Measurements from ENCODE around the gene CACNA1H.

The CACNA1H gene

DNA sequence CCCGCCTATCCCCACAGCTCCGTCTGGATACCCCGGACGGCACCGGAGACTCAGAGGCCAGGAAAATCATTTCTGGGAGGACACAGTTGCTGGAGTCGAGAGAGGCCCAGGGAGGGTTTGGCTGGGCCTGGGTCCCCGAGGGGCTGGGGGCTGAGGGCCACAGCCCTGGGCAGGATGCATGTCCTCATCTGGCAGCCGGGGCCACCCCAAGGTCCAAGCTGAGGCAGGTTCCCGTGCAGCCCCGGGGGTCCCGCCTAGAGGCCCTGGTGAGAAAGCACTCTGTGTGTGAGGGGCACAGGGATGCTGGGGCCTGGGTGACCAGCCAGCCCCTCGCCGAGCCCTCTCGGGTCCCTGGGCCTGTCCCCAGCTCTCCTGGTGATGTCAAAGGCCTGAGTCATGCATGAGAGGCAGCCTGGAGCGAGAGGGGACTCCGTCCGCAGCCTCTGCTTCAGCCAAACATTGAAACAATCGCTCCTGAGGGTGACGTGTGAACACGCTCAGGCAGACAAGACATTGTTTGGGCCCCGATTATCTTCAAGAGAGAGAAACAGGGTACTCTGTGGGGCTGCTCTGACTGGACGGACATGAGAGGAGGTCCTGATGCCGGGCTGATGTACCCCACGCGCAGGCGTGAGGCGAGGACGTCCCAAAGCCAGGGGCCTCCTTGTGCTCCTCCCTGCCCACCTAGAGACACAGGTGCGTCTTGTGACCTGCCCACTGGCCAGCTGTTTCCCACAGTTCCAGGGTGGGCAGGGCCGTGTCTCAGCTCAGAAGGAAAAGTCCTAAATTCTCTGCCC is 31.1 kb upstream of the CACNA1H start:
- DNase-seq = no peak
- intact Hi-C loops (cut with DNase I) = no loop called here

DNA sequence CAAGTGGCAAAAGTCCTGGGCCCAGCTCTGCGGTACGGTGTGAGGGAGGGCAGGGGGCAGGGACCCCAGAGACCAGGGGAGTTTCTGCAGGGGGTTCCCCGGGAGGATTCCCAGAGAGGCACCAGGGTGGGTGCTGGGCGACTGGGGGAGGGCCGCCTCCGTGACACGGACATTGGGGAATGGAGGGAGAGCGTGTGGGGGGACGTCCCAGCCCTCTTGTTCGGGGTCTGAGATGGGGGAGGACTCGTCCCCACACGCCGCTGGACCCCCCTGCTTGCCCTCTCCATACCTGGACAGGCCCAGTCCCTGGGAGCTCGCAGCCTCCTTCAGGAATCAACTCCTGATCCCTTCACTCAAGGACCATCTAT is 30.5 kb upstream of the CACNA1H start:
- intact Hi-C loops (cut with DNase I) = no loop called here
- DNase-seq = no peak

DNA sequence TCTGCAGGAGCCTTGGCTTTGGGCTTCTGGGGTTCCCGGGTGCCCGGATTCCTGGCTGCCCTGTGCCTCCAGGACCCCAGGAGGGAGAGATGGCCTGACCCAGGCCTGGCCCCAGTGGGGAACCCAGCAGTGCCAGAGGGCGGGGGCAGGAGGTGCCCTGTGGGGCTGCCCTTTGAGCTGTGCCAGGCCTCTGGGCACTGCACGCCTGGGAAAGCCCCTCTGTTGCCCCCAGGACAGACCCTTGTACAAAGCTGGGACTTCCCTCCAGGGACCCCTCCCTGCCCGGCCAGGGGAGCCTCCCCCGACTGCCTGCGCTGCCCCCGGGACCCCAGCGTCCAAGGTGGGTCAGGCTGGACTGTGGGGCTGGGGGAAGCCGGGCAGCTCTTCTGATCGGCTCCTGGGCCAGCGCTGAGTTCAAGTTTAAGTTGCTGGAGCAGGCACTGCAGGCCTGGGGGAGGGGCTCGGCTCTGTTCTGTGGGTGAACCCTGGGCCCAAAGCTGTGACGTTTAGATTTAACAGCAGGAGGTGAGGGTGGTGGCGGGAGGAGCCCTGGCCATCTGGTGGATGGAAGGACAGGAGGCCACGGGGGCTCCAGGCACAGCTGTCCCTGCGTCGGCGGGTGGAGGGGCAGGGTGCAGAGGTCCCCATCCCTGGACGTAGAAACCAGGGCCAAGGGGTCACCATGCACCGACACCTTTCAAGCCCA is 29.2 kb upstream of the CACNA1H start:
- DNase-seq = no peak
- intact Hi-C loops (cut with DNase I) = no loop called here

DNA sequence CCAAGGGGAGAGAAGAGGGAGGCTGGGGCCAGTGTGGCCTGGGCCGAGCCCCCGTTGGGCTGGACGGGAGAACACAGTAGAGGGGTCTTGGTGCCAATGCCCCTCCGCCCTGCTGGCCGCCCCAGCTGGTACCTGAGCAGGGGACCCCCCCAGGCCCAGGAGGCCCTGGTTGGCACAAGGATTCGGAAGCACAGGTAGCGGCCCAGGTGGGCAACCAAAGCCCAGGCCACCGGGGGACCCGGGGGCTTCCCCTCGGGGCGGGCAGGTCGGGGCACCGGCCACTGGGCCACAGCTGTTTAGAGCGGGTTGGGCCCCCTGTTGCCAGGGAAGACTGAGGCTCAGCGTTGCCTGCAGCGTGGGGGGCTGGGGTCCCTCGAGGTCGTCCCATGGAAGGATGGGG is 28.6 kb upstream of the CACNA1H start:
- intact Hi-C loops (cut with DNase I) = no loop called here
- no peak for DNase-seq

DNA sequence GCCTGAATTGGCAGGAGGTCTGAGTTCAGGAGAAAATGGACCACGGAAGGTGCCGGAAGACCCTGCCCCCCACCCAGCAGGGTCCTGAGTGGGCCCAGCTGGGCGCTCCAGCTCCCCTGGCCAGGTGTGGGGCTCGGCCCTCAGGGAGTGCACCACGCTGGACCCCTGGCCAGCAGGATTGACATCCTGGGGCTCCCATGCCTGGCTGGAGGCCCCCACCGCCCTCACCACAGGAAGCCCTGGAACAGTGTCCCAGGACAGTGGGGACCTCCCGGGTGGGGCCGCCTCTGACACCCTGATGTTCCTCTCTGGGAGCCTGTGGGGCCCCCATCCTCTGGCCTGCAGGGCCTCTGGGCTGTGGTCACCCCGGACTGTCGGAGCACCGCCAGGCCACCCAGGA is 28.1 kb upstream of the CACNA1H start:
- intact Hi-C loops (cut with DNase I) = no loop called here

DNA sequence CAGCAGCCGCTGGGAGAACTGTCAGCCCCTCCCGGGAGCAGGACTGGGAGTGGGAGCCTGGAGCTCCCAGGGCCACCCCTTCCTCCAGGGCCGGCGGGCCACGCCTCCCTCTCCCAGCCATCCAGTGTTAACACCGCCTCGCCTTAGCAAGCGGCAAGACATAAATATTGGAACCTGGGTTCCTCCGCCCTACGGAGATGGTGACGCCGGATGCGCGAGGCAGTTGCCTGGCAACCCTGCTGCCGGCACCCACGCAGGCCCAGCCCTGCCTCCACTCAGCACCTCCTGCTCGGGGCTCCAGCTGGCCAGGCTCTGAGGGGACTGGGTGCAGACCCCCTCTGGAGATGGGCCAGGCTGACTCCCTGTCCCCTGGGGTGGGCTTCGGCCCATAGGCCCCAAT is 27.4 kb upstream of the CACNA1H start:
- DNase-seq = peak; percentile 58 to 94 (median 82)
- intact Hi-C loops (cut with DNase I) = no loop called here

More for the DNA sequence above, 28.1 kb upstream of the CACNA1H start:
- DNase-seq = no peak

DNA sequence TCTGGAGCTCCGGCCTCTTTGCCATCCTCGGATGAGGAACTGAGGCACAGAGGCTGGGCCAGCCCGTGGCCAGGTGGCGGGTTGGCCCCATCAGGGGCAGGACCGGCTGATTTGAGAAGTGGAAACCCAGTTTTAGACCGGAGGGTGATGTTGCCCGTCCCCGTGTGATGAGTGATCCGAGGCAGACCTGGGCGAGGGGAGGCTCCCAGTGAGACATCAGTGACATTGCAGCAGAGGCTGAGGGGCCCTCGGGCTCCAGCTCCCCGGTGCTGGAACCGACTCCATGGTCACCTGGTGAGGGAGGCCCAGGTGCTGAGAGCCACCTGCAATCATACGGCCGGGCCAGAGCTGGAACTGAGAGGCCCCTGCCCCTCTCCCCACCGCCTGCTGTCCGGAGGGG is 26.9 kb upstream of the CACNA1H start:
- intact Hi-C loops (cut with DNase I) = no loop called here
- DNase-seq = no peak

DNA sequence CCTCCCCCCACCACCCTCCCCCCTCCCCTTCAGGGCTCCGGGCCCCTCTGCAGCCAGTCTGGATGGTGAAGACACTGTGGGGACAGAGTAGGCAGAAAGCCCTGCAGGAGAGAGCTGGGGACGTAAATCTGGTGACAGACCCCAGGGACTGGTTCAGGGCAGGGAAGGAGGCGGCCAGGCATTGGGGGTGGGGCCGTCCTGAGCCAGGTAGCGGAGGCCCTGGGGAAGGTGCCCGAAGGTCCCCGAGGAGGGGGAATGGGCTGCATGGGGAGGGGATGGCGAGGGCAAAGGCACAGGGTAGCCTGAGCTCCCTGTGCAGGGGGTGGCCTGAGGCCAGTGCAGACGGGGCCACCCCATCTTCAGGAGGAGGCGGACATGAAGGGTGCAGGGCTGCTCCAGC is 26.3 kb upstream of the CACNA1H start:
- DNase-seq = no peak
- intact Hi-C loops (cut with DNase I) = no loop called here

DNA sequence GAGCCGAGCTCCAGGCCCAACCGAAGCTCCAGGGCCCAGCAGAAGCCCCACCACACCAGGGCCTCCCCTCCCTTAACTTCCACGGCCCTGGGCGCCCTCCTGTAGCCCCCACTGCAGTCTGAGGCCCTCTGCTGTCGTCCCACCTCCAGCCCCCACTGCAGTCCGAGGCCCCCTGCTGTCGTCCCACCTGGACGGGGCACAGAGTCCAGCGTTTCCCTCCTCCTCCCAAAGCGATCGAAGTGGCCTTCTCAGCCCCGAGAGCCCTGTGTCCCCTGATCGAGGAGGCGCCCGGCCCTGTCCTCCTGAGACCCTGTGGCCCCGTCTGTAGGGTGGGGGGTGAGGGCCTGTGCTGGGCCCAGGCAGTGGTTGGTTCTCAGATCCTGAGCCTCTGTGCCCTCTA is 25.8 kb upstream of the CACNA1H start:
- intact Hi-C loops (cut with DNase I) = no loop called here
- DNase-seq = no peak

DNA sequence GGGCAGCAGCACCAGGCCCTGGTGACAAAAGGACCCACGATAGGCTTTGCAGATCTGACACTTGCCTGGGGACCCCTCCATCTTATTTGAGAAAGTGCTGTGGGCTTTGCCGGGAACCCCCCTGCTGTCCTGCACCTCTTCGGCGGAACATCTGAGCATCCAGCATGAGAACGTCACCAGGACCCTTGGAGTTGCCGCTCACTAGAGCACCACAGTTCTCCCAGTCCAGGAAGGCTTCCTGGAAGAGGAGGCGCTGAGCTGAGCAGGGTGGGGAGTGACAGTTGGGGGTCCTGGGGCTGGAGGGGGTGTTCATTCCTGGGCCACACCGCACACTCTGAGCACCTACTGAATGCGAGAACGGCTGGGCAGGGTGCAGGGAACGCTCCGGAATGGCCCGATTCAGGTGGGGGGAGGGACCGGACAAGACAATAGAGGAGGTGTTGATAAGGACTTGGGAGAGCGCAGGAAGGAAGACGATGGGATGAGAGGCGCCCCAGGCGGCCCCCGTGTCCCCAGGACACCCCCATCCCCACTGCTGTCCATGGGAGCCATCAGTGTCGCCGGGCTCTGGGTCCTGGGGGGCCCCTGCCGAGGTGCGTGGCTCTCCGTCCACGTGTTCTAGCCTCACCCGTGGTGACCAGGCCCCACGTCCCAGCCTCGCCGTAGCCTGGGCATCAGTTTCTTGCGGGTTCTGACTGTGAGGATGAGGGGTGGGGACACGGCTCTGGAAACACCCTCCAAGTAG is 24.8 kb upstream of the CACNA1H start:
- intact Hi-C loops (cut with DNase I) = no loop called here
- no peak for DNase-seq

DNA sequence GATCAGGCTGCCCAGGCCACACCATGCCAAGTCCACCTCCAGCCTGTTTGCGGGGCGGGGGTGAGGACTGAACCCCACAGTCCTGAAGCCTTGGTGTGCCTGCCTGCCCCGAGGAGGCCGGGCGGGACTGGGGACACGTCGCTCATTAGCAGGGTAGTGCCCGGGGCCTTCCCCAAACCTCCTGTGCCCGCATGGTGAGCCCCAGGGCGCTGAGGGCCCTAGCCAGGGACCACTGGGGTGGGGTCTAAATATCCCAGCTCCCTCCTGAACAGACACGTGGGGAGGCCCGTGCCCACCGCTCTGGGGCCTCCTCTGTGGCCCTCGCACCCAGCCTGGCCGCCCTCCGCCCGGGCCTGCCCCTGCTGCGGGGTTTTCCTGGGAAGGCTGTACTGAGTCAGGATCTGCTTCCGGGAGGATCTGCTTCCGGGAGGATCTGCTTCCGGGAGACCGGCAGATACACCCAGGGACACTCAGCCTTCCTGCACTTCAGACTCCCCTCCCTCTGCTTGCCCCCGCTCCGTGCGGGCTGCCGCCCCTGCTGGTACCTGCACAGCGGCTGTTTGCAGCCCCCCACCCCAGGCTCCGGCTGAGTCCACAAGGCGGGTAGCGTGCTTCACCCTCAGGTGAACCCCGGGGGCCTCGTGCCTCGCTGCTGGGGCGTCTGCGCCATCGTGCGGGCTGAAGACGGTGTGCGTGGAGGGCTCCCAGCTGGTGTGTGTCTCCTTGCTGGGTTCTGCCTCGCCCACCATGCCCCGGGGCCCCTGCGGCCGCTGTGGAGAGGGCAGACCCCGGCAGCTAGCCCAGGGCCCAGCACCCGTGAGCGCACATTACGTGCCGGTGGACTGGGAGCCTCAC is 23.6 kb upstream of the CACNA1H start:
- intact Hi-C loops (cut with DNase I) = no loop called here

DNA sequence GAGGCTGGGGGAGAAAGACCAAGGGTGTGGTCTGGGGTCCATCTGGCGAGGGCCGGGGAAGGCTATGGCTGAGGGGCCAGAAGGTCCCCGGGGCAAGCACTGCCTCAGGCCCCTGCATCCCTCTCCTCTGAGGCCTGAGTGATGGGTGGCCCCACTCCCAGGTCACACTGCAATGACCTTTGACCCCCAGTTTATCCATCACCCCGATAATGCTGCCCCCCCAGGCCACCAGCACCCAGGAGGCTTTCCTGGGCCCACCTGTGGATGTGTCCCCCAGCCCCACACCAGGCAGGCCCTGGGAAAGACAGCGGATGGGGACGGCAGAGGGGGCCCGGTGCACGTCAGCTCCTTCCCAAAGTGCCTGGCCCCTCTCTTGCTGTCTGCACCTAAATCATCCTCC is 22.5 kb upstream of the CACNA1H start:
- no peak for DNase-seq
- intact Hi-C loops (cut with DNase I) = no loop called here

More for the DNA sequence above, 23.6 kb upstream of the CACNA1H start:
- no peak for DNase-seq

DNA sequence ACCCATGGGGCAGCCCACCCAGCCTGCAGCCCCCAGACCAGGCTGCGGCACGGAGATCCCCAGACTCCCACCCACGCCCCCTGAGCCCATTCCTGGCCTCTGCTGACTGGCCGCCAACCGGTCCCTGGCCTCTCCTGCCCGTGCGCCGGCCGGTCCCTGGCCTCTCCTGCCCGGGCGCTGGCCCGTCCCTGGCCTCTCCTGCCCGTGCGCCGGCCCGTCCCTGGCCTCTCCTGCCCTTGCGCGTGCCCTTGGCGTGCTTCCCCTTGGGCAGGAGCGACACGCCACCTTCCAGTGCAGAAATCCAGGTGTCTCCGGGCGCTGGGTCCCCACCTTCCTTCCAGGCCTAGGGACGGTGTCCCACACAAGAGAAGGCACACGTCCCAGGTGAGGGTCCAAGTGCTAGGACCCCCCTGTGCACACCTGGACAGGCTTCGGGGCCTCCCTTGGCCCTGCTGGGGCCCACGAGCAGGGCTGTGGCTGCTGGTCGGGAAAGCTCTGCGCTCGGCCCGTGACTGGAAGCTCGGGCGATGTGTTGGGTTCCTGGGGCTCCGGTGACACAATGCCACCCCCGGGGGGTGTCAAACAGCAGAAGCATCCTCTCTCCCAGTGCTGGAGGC is 21.4 kb upstream of the CACNA1H start:
- intact Hi-C loops (cut with DNase I) = no loop called here
- no peak for DNase-seq

DNA sequence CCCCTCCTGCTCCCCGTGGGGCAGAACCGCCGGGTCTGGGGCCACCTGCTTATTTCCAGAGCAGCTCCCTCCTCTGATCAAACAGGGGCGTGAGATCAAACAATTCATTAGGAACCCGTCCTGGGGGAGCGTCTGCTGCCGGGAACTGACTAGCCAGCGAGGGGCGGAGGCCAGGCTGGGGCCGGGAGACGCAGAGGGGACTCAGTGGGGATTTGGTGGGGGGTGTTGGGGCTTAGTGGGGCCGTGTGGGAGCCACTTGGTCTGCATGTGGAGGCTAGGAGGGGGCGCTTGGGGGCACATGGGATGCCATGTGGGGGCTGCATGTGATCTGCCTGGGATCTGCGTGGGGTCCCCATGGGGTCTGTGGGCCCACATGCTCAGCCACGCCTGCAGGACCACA is 20.5 kb upstream of the CACNA1H start:
- DNase-seq = no peak
- intact Hi-C loops (cut with DNase I) = no loop called here

DNA sequence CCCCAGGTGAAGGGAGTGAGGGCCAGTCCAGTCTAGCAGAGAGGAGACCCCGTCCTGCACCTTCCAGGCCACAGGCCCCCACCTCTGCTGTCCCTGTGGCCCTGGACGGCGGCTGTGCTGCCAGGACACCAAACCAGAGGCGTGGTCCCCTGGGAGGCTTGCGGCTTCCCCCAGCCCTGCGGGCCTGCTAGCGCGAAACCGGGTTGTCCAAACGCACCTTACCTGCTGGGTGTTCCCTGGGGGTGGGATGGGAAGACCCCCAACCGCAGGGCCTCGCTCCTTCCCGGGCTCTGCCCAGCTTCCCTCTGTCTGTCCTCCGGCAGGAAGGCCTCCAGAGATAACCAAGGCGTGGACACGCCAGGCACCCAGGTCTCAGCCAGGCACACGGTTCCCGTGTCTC is 19.6 kb upstream of the CACNA1H start:
- DNase-seq = no peak
- intact Hi-C loops (cut with DNase I) = no loop called here

DNA sequence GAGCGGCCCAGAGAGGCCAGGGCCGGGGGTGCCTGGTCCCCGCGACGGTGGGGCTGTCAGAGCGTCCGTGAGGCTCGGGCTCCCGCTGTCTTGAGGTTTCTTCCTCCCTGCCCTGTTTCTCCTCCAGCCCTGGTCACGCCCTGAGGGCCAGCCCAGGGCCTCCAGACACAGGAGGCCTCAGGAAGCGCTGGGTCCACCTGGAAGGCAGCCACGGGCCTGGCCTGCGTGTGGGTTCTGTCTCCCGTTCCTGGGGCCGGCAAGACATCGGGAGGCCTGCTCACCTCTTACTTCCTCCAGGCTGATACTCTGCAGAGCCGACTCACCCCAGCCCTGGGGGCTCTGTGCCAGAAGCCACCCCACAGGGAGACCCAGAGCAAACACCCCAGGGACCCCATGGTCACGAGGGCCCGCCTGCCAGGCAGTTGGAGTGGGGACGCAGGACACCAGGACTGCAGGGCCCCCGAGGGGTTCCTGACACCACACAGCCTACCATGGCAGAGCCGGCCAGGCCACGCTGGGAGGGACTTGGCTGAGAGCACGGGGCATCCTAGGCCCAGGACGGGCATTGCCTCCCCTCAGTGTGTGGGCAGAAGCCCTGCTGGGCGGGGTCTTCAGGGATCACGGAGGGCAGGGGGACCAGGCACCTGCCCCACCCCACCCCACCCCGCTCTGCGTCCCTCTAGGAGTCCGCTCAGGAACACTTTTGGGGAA is 18.9 kb upstream of the CACNA1H start:
- no peak for DNase-seq
- intact Hi-C loops (cut with DNase I) = no loop called here

DNA sequence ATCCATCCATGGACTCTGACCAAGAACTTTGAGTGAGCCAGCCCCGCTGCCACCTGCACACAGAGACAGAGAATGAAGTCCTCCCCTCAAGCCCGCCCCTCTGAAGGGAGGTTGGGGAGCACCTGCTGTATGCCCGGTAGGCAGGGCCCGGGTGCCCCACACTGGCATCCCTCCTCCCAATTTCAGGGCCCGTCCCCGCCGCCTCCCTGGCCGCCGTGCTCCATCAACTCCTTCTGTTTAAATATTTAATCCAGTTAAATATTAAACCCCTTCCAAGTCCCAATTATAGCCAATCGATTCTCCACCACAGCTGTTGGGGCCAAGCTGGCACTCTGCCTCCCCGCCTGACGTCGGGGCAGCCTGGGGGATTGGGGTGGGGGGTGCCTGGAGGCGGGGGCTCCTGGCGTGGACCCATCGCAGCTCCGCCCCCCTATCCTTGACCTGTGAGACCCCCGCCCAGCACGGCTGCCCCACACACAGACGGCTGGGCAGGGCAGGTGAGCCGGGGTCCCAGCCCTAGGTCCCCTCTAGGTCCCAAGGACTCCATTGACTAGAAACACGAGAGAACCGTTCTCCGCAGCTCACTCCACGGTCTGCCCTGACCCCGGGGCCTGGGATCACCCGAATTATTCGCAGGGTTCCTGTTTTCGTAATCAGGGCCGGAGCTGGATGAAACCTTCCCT is 18.0 kb upstream of the CACNA1H start:
- intact Hi-C loops (cut with DNase I) = no loop called here
- no peak for DNase-seq

DNA sequence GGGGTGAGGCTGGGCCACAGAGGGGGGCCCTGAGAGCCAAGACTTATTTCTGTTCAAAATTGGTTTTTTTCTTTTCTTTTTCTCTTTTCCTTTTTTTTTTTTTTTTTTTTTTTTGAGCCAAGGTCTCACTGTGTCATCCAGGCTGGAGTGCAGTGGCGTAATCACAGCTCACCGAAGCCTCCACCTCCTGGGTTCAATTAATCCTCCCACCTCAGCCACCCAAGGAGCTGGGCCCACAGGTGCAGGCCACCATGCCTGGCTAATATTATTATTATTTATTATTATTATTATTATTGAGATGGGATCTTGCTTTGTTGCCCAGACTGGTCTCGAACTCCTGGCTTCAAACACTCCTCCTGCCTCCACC is 17.5 kb upstream of the CACNA1H start:
- intact Hi-C loops (cut with DNase I) = no loop called here
- DNase-seq = no peak

Measured in head of caudate nucleus (tissue), 42 donors.